Bronchial epithelial cell (primary cell): ENCODE measurements around the gene RBMX. TPM values are rescaled to one million over a fixed set of nuclear protein-coding genes. Genes with fewer than 3 reads are reported as not detected.
"Not testable (repeated sequence)": the region's sequence is repeated elsewhere in the genome, so short reads cannot be mapped to it uniquely, and the experiment has no call there.

ENCODE experiments used
- DNase-seq: peaks from one replicate; pipeline ENCODE4 v3.0.0-alpha.2; 2010; ENCODE audit warnings: low read depth
- FAIRE-seq: peaks from 2 replicates; lab custom pipeline; 2011; peaks lifted over from hg19 to GRCh38; lab: Jason Lieb, UNC
- H3K27me3 ChIP-seq: 2 replicates; pipeline ENCODE4 v1.5.1; 2011; ENCODE audit warnings: low read length; ENCODE audit not compliant: control insufficient read depth, insufficient read depth
- H3K36me3 ChIP-seq: 2 replicates; pipeline ENCODE4 v1.5.1; 2011; ENCODE audit warnings: low read length; ENCODE audit not compliant: control insufficient read depth, insufficient read depth
- H3K4me3 ChIP-seq: 2 replicates; pipeline ENCODE4 v1.5.1; 2011; ENCODE audit warnings: mild to moderate bottlenecking, low read depth, low read length, control low read depth
- CTCF ChIP-seq: IDR thresholded peaks from 2 replicates; pipeline ENCODE4 v1.5.1; 2011; ENCODE audit warnings: mild to moderate bottlenecking, moderate library complexity, low read length, control low read depth, inconsistent platforms; ENCODE audit not compliant: insufficient read depth, severe bottlenecking
- total RNA-seq: library from RNA; depleted of rRNA; stranded (reverse); fragments of >200 nt; gene quantifications from 2 replicates; pipeline ENCODE4 v1.2.1, GENCODE V29; 2014

Gene RBMX
- total RNA-seq = 99.3 and 115 TPM in 2 replicates

GRCh38 chrX:136880452-136881013 lies at the start of gene RBMX:
RBMX (minus strand) TSS chrX:136880725; CDS start chrX:136879427, 1,298 bp downstream.
- TF ChIP-seq CTCF = no peak
- H3K4me3 ChIP-seq = peak within 1 kb of the TSS; percentile 71
- H3K27me3 ChIP-seq = no peaks in the 10 kb centered on the region
- H3K36me3 ChIP-seq = peaks cover 3% of the 10 kb centered on the region
- DNase-seq (peak; percentile 78), FAIRE-seq (no peak)

GRCh38 chrX:136921438-136921837 lies 40.9 kb upstream of the RBMX start:
- FAIRE-seq, H3K27me3 ChIP-seq, DNase-seq, H3K36me3 ChIP-seq, H3K4me3 ChIP-seq: not testable (repeated sequence)

GRCh38 chrX:136920001-136920400 lies 39.5 kb upstream of the RBMX start:
- Histone ChIP-seq H3K36me3 (no peaks in the 10 kb centered on the region), H3K27me3 (no peaks in the 10 kb centered on the region), H3K4me3 (no peak overlapping the region)
- no peak for FAIRE-seq
- no peak for TF ChIP-seq CTCF
- DNase-seq = no peak

GRCh38 chrX:136916827-136917226 lies 36.3 kb upstream of the RBMX start:
- DNase-seq = no peak
- Histone ChIP-seq H3K36me3 (no peaks in the 10 kb centered on the region), H3K27me3 (no peaks in the 10 kb centered on the region), H3K4me3 (no peak overlapping the region)
- FAIRE-seq = no peak
- no peak for TF ChIP-seq CTCF

GRCh38 chrX:136911661-136912060 lies 31.1 kb upstream of the RBMX start:
- DNase-seq, FAIRE-seq, H3K4me3 ChIP-seq, H3K36me3 ChIP-seq, H3K27me3 ChIP-seq: not testable (repeated sequence)

- no peak overlapping the region for H3K4me3 ChIP-seq
- no peaks in the 10 kb centered on the region for H3K36me3 ChIP-seq
- FAIRE-seq (no peak), DNase-seq (no peak)
- no peaks in the 10 kb centered on the region for H3K27me3 ChIP-seq
- TF ChIP-seq CTCF = no peak
Measured at GRCh38 chrX:136911253-136911652, 30.7 kb upstream of the RBMX start.

- FAIRE-seq = no peak
- no peak for TF ChIP-seq CTCF
- DNase-seq = no peak
- H3K36me3 ChIP-seq = no peaks in the 10 kb centered on the region
- H3K27me3 ChIP-seq = no peaks in the 10 kb centered on the region
- no peak overlapping the region for H3K4me3 ChIP-seq
Measured at GRCh38 chrX:136910565-136911035, 30.1 kb upstream of the RBMX start.
